Fibroblast of pulmonary artery (primary cell): Measurements from ENCODE around the gene UBE2QL1.

Experiments
- DNase-seq: peaks from one replicate; pipeline ENCODE4 v3.0.0-alpha.2; 2010; ENCODE audit warnings: low read depth
- H3K4me3 ChIP-seq: replicated peaks from 2 replicates; pipeline ENCODE4 v1.5.1; 2011; ENCODE audit warnings: low read depth, mild to moderate bottlenecking, control low read depth, low read length, moderate library complexity
- TF ChIP-seq, protein P1 (sequence below): IDR thresholded peaks from 2 replicates; pipeline ENCODE4 v1.5.1; 2011; ENCODE audit warnings: mild to moderate bottlenecking, control low read depth, low read length, inconsistent platforms; ENCODE audit errors: missing control alignments

UBE2QL1 gene

GRCh38 chr5:6447384-6448140, 1.1 kb upstream of the UBE2QL1 start:
- TF ChIP-seq, protein P1, sequence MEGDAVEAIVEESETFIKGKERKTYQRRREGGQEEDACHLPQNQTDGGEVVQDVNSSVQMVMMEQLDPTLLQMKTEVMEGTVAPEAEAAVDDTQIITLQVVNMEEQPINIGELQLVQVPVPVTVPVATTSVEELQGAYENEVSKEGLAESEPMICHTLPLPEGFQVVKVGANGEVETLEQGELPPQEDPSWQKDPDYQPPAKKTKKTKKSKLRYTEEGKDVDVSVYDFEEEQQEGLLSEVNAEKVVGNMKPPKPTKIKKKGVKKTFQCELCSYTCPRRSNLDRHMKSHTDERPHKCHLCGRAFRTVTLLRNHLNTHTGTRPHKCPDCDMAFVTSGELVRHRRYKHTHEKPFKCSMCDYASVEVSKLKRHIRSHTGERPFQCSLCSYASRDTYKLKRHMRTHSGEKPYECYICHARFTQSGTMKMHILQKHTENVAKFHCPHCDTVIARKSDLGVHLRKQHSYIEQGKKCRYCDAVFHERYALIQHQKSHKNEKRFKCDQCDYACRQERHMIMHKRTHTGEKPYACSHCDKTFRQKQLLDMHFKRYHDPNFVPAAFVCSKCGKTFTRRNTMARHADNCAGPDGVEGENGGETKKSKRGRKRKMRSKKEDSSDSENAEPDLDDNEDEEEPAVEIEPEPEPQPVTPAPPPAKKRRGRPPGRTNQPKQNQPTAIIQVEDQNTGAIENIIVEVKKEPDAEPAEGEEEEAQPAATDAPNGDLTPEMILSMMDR: no peak
- no peak for DNase-seq
- no peak overlapping the region for H3K4me3 ChIP-seq

GRCh38 chr5:6448141-6448491, 543 bp upstream of the UBE2QL1 start:
- TF ChIP-seq, protein P1: no peak
- DNase-seq: no peak
- no peak overlapping the region for H3K4me3 ChIP-seq

DNA sequence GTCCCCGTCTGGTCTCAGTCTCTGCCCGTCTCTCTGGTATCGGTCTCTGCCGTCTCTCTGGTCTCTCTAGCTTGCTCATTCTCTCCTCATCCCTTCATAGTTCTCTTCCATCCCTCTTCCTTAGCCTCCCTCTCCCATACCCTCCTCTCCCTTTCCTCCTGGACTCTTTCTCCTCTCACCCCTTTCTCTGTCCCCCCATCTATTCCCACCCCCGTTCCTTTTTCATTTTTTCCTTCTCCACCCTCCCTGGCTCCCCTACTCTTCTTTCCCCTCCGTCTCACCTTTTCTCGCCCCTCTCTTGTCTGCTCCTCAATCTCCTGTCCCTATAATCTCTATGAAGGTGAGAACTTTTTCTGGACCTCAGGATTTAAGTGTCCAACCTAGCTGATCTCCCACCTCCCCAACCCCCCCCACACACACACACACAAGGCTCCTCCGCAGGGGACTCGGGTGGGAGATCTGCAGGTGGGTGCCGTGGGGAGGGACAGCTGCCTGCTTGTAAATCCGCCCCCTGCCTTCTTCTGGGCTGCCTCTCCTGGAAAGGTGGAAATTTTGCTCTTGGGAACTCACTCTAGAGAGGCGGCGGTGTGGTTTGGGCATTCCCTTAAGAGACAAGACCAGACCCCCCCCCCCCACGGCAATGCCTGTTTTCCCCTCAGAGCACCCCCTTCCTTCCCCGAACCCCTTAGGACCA, 953 bp downstream of the UBE2QL1 start:
- TF ChIP-seq, protein P1: no peak
- no peak overlapping the region for H3K4me3 ChIP-seq
- DNase-seq: no peak

- TF ChIP-seq, protein P1: no peak
- DNase-seq: no peak
- H3K4me3 ChIP-seq: no peak overlapping the region
Observed at GRCh38 chr5:6450319-6450833, 1.7 kb downstream of the UBE2QL1 start.

DNA sequence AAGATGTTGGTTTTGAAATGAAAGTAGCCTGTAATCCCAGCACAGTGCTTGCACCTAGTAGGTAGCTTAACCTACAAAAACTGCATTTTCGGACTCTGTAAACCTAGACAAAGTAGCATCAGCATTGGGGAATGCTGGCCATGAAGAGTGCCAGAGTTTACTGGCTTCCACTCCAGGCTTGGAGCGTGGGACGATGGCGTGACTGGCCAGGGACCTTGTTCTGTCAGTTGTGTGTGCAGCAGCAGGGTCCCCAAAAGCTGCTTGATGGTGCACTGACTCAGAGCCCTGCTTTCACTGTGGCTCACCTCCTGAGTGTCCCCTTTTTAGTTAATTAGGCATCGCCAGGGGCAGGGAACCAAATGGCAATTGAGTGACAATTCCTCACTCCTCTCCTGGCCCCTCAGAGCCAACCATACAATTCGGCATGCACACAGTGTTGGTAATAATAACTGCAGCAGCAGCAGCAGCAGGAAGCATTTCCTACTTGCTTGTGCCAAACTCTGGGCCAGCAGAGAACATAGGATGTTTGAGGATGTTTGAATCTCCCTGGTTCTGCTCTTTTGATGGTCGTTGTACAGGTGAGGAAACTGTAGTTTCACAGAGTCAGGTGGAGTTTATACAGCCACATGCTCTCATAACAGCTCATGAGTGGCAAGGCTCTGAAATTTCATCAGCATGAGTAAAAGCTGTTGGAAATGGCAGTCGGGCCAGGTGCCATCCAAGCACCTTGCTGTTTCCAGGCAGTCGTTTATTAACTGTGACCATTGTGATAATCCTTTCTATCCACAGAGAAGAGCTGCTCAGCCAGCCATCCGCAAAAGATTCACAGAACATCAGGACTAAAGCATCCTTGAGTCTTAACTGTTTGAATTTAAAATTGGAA, 4.2 kb downstream of the UBE2QL1 start:
- TF ChIP-seq, protein P1: no peak
- no peak for DNase-seq
- no peak overlapping the region for H3K4me3 ChIP-seq

GRCh38 chr5:6453937-6454560, 5.4 kb downstream of the UBE2QL1 start:
- no peak overlapping the region for H3K4me3 ChIP-seq
- DNase-seq: no peak
- TF ChIP-seq, protein P1: no peak
